Parathyroid adenoma (tissue), 2 donors: ENCODE data around the gene NPBWR2.

ENCODE experiments used
- H2AFZ ChIP-seq: fragments of 300-600 bp; sonication (generic); one replicate; pipeline ENCODE4 v1.7.0; 2017; ENCODE audit warnings: antibody characterized with exemption, mild to moderate bottlenecking
- H3K27ac ChIP-seq: fragments of 300-600 bp; sonication (generic); one replicate; pipeline ENCODE4 v1.7.0; 2017
- H3K27me3 ChIP-seq: fragments of 300-600 bp; sonication (generic); one replicate; pipeline ENCODE4 v1.7.0; 2017; ENCODE audit warnings: low read length; ENCODE audit not compliant: control insufficient read depth, insufficient read depth
- H3K36me3 ChIP-seq: fragments of 300-600 bp; sonication (generic); one replicate; pipeline ENCODE4 v1.7.0; 2017; ENCODE audit warnings: low read length; ENCODE audit not compliant: control insufficient read depth, insufficient read depth
- H3K4me1 ChIP-seq: fragments of 300-600 bp; sonication (generic); one replicate; pipeline ENCODE4 v1.7.0; 2017; ENCODE audit warnings: control low read depth
- H3K4me2 ChIP-seq: fragments of 300-600 bp; sonication (generic); one replicate; pipeline ENCODE4 v1.7.0; 2017; ENCODE audit warnings: low read length
- H3K4me3 ChIP-seq: fragments of 300-600 bp; sonication (generic); one replicate; pipeline ENCODE4 v1.7.0; 2017; ENCODE audit warnings: low read depth, low read length
- H3K79me2 ChIP-seq: fragments of 300-600 bp; sonication (generic); one replicate; pipeline ENCODE4 v1.7.0; 2017; ENCODE audit warnings: control low read depth
- H3K9ac ChIP-seq: fragments of 300-600 bp; sonication (generic); one replicate; pipeline ENCODE4 v1.7.0; 2017; ENCODE audit warnings: mild to moderate bottlenecking
- H3K9me3 ChIP-seq: fragments of 300-600 bp; sonication (generic); one replicate; pipeline ENCODE4 v1.7.0; 2017; ENCODE audit warnings: low read length; ENCODE audit not compliant: control insufficient read depth
- CTCF ChIP-seq: fragments of 300-600 bp; sonication (generic); IDR thresholded peaks from one replicate; pipeline ENCODE4 v1.7.0; 2017; ENCODE audit warnings: antibody characterized with exemption, mild to moderate bottlenecking
- donor health status: primary hyperparathyroidism.

Gene NPBWR2

GRCh38 chr20:64150756-64151632 lies 43.6 kb upstream of the NPBWR2 start:
- Histone ChIP-seq H3K4me3 (no peak overlapping the region), H3K9ac (no peak overlapping the region), H3K4me1 (peaks cover 20% of the 10 kb centered on the region), H3K4me2 (no peak overlapping the region), H3K9me3 (no peaks in the 10 kb centered on the region), H3K27me3 (no peaks in the 10 kb centered on the region), H2AFZ (no peak overlapping the region), H3K79me2 (peaks cover 23% of the 10 kb centered on the region), H3K36me3 (no peaks in the 10 kb centered on the region), H3K27ac (no peak overlapping the region)
- no peak for TF ChIP-seq CTCF

GRCh38 chr20:64149809-64150560 lies 42.6 kb upstream of the NPBWR2 start:
- H3K79me2 ChIP-seq: peaks cover 28% of the 10 kb centered on the region
- H3K9me3 ChIP-seq: no peaks in the 10 kb centered on the region
- H3K9ac ChIP-seq: no peak overlapping the region
- H3K4me1 ChIP-seq: peaks cover 14% of the 10 kb centered on the region
- H3K27me3 ChIP-seq: no peaks in the 10 kb centered on the region
- no peak overlapping the region for H3K4me3 ChIP-seq
- H3K4me2 ChIP-seq: no peak overlapping the region
- TF ChIP-seq CTCF: no peak
- no peak overlapping the region for H3K27ac ChIP-seq
- H2AFZ ChIP-seq: no peak overlapping the region
- H3K36me3 ChIP-seq: no peaks in the 10 kb centered on the region

- H3K79me2 ChIP-seq: peaks cover 35% of the 10 kb centered on the region
- H3K27ac ChIP-seq: no peak overlapping the region
- no peak for TF ChIP-seq CTCF
- H3K4me1 ChIP-seq: peaks cover 6% of the 10 kb centered on the region
- no peaks in the 10 kb centered on the region for H3K9me3 ChIP-seq
- H3K36me3 ChIP-seq: no peaks in the 10 kb centered on the region
- no peak overlapping the region for H3K4me3 ChIP-seq
- H3K9ac ChIP-seq: no peak overlapping the region
- no peaks in the 10 kb centered on the region for H3K27me3 ChIP-seq
- no peak overlapping the region for H3K4me2 ChIP-seq
- H2AFZ ChIP-seq: no peak overlapping the region
Observed at GRCh38 chr20:64149141-64149540, 41.8 kb upstream of the NPBWR2 start.

GRCh38 chr20:64148581-64148980 lies 41.2 kb upstream of the NPBWR2 start:
- TF ChIP-seq CTCF: no peak
- no peak overlapping the region for H3K4me2 ChIP-seq
- no peak overlapping the region for H2AFZ ChIP-seq
- no peak overlapping the region for H3K27ac ChIP-seq
- no peak overlapping the region for H3K4me3 ChIP-seq
- H3K9me3 ChIP-seq: no peaks in the 10 kb centered on the region
- H3K4me1 ChIP-seq: peaks cover 2% of the 10 kb centered on the region
- H3K27me3 ChIP-seq: no peaks in the 10 kb centered on the region
- H3K9ac ChIP-seq: no peak overlapping the region
- H3K79me2 ChIP-seq: peaks cover 38% of the 10 kb centered on the region
- no peaks in the 10 kb centered on the region for H3K36me3 ChIP-seq
